HEK293 (cell line): ENCODE measurements around the gene AMBRA1.

Experiments
- CTCF ChIA-PET: fragments of 350-600 bp; formaldehyde crosslinking; extraction: SDS; loops from one replicate; lab custom pipeline; 2021; ENCODE audit warnings: antibody characterized with exemption; lab: Yijun Ruan, JAX
- POLR2A ChIA-PET: fragments of 300-600 bp; formaldehyde crosslinking; extraction: SDS; loops from one replicate; lab custom pipeline; 2020; ENCODE audit warnings: antibody characterized with exemption, inconsistent platforms; lab: Yijun Ruan, JAX
- H3K27ac ChIP-seq: fragments of 200-500 bp; sonication (Bioruptor generic); 2 replicates; pipeline ENCODE4 v1.5.1; 2014; ENCODE audit warnings: low read depth, low read length, control low read depth, inconsistent platforms; ENCODE audit errors: extremely low read depth
- H3K36me3 ChIP-seq, 2 experiments: fragments of 200-500 bp in 1 of 2; sonication (Bioruptor generic) in 1 of 2; 1 replicate in 1 of 2; 2 replicates in 1 of 2; pipeline ENCODE4 v1.5.1; 2014 to 2017; ENCODE audit warnings: inconsistent platforms in 2 of 2, low read length in 2 of 2; ENCODE audit not compliant: control insufficient read depth in 2 of 2, insufficient read depth in 1 of 2
- H3K4me1 ChIP-seq: fragments of 200-500 bp; sonication (Bioruptor generic); 2 replicates; pipeline ENCODE4 v1.5.1; 2014; ENCODE audit warnings: mild to moderate bottlenecking, low read length, inconsistent platforms; ENCODE audit not compliant: control insufficient read depth, insufficient read depth
- H3K4me3 ChIP-seq: 2 replicates; pipeline ENCODE4 v1.5.1; 2011; ENCODE audit warnings: low read depth, mild to moderate bottlenecking, control low read depth, low read length, moderate library complexity
- H3K9me3 ChIP-seq: fragments of 200-500 bp; sonication (Bioruptor generic); 2 replicates; pipeline ENCODE4 v1.5.1; 2014; ENCODE audit warnings: low read depth, low read length, inconsistent platforms; ENCODE audit not compliant: control insufficient read depth, insufficient read depth
- EGR2 ChIP-seq: fragments of 450-650 bp; formaldehyde crosslinking; IDR thresholded peaks from 2 replicates; pipeline ENCODE4 v1.5.1; 2016; ENCODE audit warnings: low read depth, missing biosample characterization, missing genetic modification characterization
- GLIS1 ChIP-seq: fragments of 450-650 bp; formaldehyde crosslinking; IDR thresholded peaks from 2 replicates; pipeline ENCODE4 v1.5.1; 2016; ENCODE audit warnings: missing biosample characterization, missing genetic modification characterization
- IKZF3 ChIP-seq: fragments of 450-650 bp; IDR thresholded peaks from 2 replicates; pipeline ENCODE4 v1.5.0; 2018; ENCODE audit warnings: missing biosample characterization, mild to moderate bottlenecking, missing genetic modification characterization, moderate library complexity
- KLF1 ChIP-seq: fragments of 450-650 bp; formaldehyde crosslinking; IDR thresholded peaks from 2 replicates; pipeline ENCODE4 v1.5.1; 2016; ENCODE audit warnings: missing biosample characterization, missing genetic modification characterization
- PRDM1 ChIP-seq: fragments of 450-650 bp; formaldehyde crosslinking; IDR thresholded peaks from 2 replicates; pipeline ENCODE4; 2016; ENCODE audit warnings: missing biosample characterization, missing genetic modification characterization
- SP2 ChIP-seq: fragments of 450-650 bp; formaldehyde crosslinking; IDR thresholded peaks from 2 replicates; pipeline ENCODE4 v1.5.1; 2016; ENCODE audit warnings: missing biosample characterization, missing genetic modification characterization
- SP3 ChIP-seq: fragments of 450-650 bp; formaldehyde crosslinking; IDR thresholded peaks from 2 replicates; pipeline ENCODE4 v1.5.1; 2016; ENCODE audit warnings: missing biosample characterization, missing genetic modification characterization
- ZBTB48 ChIP-seq: fragments of 450-650 bp; formaldehyde crosslinking; IDR thresholded peaks from 2 replicates; pipeline ENCODE4 v1.5.1; 2016; ENCODE audit warnings: missing biosample characterization, missing genetic modification characterization
- ZBTB8A ChIP-seq: fragments of 450-650 bp; formaldehyde crosslinking; IDR thresholded peaks from 2 replicates; pipeline ENCODE4 v1.5.1; 2016; ENCODE audit warnings: missing biosample characterization, missing genetic modification characterization
- ZFHX2 ChIP-seq: fragments of 450-650 bp; formaldehyde crosslinking; conservative IDR thresholded peaks from 2 replicates; pipeline ENCODE4 v1.5.1; 2016; ENCODE audit warnings: missing biosample characterization, missing genetic modification characterization
- ZFP69B ChIP-seq: fragments of 450-650 bp; formaldehyde crosslinking; IDR thresholded peaks from 2 replicates; pipeline ENCODE4 v1.5.1; 2016; ENCODE audit warnings: missing biosample characterization, missing genetic modification characterization
- ZNF366 ChIP-seq: fragments of 450-650 bp; formaldehyde crosslinking; conservative IDR thresholded peaks from 2 replicates; pipeline ENCODE4 v1.5.1; 2016; ENCODE audit warnings: missing biosample characterization, missing genetic modification characterization
- ZNF394 ChIP-seq: fragments of 450-650 bp; formaldehyde crosslinking; IDR thresholded peaks from 2 replicates; pipeline ENCODE4 v1.5.1; 2016; ENCODE audit warnings: missing biosample characterization, missing genetic modification characterization, mild to moderate bottlenecking, moderate library complexity, borderline replicate concordance
- ZNF426 ChIP-seq: fragments of 450-650 bp; formaldehyde crosslinking; IDR thresholded peaks from 2 replicates; pipeline ENCODE4 v1.5.1; 2017; ENCODE audit warnings: missing biosample characterization, missing genetic modification characterization, mild to moderate bottlenecking, inconsistent platforms, moderate library complexity
- ZNF549 ChIP-seq: fragments of 450-650 bp; IDR thresholded peaks from 2 replicates; pipeline ENCODE4 v1.5.1; 2018; ENCODE audit warnings: missing biosample characterization, missing genetic modification characterization, mild to moderate bottlenecking, inconsistent platforms, moderate library complexity
- ZNF654 ChIP-seq: fragments of 450-650 bp; formaldehyde crosslinking; IDR thresholded peaks from 2 replicates; pipeline ENCODE4 v1.5.1; 2016; ENCODE audit warnings: low read depth, missing biosample characterization, missing genetic modification characterization
- ZNF776 ChIP-seq: fragments of 450-650 bp; formaldehyde crosslinking; IDR thresholded peaks from 2 replicates; pipeline ENCODE4 v1.5.0; 2017; ENCODE audit warnings: missing biosample characterization, missing genetic modification characterization, borderline replicate concordance
- ZNF791 ChIP-seq: fragments of 450-650 bp; formaldehyde crosslinking; IDR thresholded peaks from 2 replicates; pipeline ENCODE4 v1.5.1; 2016; ENCODE audit warnings: missing biosample characterization, missing genetic modification characterization
- ZXDB ChIP-seq: fragments of 450-650 bp; formaldehyde crosslinking; IDR thresholded peaks from 2 replicates; pipeline ENCODE4 v1.5.1; 2016; ENCODE audit warnings: missing biosample characterization, missing genetic modification characterization
- TF ChIP-seq, protein P1 (sequence below): fragments of 450-650 bp; formaldehyde crosslinking; IDR thresholded peaks from 2 replicates; pipeline ENCODE4 v1.5.1; 2016; ENCODE audit warnings: missing biosample characterization, missing genetic modification characterization
- TF ChIP-seq, protein P2 (sequence below): fragments of 450-650 bp; formaldehyde crosslinking; IDR thresholded peaks from 2 replicates; pipeline ENCODE4 v1.5.1; 2016; ENCODE audit warnings: missing biosample characterization, missing genetic modification characterization, borderline replicate concordance
- TF ChIP-seq, protein P3 (sequence below): fragments of 450-650 bp; formaldehyde crosslinking; IDR thresholded peaks from 2 replicates; pipeline ENCODE4 v1.5.1; 2016; ENCODE audit warnings: missing biosample characterization, missing genetic modification characterization

Gene AMBRA1

DNA sequence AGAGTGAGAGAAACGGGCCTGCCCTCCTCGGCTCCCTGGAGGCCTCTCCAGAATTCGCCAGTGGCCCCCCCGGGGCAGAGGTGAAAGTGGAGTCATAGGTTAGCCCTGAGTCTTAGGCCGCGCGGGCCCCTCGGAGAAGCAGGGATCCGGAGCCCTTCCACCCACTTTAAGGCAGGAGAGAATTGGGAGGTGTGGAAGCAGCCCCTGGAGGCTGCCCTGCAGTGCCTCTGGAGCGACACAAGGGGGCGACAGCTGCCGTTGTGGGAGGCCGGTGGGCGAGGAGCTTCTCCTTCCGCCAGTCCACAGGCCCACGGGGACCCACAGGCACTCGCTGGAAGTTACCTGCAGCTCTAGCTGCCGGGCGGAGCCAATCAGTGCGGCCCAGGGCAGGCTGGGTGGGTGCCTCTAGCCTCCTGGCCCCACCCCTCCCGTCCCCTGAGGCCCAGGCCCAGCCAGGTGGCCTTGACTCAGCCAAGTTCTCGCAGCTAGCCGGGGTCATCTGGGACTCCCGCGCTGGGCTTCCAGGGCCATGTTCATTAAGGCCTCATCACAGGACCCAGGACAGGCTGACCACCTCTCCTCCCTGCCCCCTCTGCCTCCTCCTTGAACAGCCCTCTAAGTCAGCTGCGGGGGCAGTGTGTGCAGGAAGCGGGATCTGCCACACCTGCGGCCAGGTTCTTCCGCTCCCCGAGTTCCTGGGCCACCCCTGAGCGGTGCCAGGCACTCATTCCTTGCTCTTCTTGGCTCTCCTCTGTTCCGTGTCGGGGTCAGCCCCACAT lies 241.6 kb downstream of the AMBRA1 start:
- no peaks in the 10 kb centered on the region; the same call in 1 of the 2 replicates for H3K4me1 ChIP-seq
- H3K27ac ChIP-seq, result no peak overlapping the region
- CTCF ChIA-PET, result interaction anchor here (0.6 to 10.0 kb wide), 38 partner anchors 9 to 650 kb away, joined by 3 to 98 read pairs (median 4); partner anchors contain the start of genes CHRM4 and CREB3L1
- no peak overlapping the region for H3K4me3 ChIP-seq
- POLR2A ChIA-PET, result interaction anchor here (0.5 to 1.1 kb wide), 3 partner anchors 9 to 40 kb away, joined by 3 to 10 read pairs (median 5); partner anchors contain the start of gene CHRM4
- TF ChIP-seq, protein P1, sequence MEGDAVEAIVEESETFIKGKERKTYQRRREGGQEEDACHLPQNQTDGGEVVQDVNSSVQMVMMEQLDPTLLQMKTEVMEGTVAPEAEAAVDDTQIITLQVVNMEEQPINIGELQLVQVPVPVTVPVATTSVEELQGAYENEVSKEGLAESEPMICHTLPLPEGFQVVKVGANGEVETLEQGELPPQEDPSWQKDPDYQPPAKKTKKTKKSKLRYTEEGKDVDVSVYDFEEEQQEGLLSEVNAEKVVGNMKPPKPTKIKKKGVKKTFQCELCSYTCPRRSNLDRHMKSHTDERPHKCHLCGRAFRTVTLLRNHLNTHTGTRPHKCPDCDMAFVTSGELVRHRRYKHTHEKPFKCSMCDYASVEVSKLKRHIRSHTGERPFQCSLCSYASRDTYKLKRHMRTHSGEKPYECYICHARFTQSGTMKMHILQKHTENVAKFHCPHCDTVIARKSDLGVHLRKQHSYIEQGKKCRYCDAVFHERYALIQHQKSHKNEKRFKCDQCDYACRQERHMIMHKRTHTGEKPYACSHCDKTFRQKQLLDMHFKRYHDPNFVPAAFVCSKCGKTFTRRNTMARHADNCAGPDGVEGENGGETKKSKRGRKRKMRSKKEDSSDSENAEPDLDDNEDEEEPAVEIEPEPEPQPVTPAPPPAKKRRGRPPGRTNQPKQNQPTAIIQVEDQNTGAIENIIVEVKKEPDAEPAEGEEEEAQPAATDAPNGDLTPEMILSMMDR (tag by site-specific recombination), result peak; percentile 70
- TF ChIP-seq EGR2 (tag by site-specific recombination) (peak; percentile 74), ZBTB48 (tag by site-specific recombination) (peak; percentile 55), ZBTB8A (tag by site-specific recombination) (peak; percentile 68), PRDM1 (tag by site-specific recombination) (0 out of 2 replicates have a peak, but pooled peaks have one; percentile 19), ZXDB (tag by site-specific recombination) (0 out of 2 replicates have a peak, but pooled peaks have one; percentile 14), ZFP69B (tag by site-specific recombination) (peak; percentile 60), KLF1 (tag by site-specific recombination) (0 out of 2 replicates have a peak, but pooled peaks have one; percentile 22), SP2 (tag by site-specific recombination) (peak; percentile 22), GLIS1 (tag by site-specific recombination) (peak; percentile 44; the same call in 1 of the 2 replicates), SP3 (tag by site-specific recombination) (peak; percentile 26; the same call in 1 of the 2 replicates), ZNF654 (peak; percentile 43), ZNF791 (tag by site-specific recombination) (no peak), ZNF776 (no peak), ZNF426 (tag by site-specific recombination) (no peak), ZNF549 (no peak), ZFHX2 (tag by site-specific recombination) (peak; percentile 78), ZNF366 (tag by site-specific recombination) (peak; percentile 54; the same call in 1 of the 2 replicates), IKZF3 (peak; percentile 30; the same call in 1 of the 2 replicates), ZNF394 (tag by site-specific recombination) (peak; percentile 41; the same call in 1 of the 2 replicates)
- TF ChIP-seq, protein P2, sequence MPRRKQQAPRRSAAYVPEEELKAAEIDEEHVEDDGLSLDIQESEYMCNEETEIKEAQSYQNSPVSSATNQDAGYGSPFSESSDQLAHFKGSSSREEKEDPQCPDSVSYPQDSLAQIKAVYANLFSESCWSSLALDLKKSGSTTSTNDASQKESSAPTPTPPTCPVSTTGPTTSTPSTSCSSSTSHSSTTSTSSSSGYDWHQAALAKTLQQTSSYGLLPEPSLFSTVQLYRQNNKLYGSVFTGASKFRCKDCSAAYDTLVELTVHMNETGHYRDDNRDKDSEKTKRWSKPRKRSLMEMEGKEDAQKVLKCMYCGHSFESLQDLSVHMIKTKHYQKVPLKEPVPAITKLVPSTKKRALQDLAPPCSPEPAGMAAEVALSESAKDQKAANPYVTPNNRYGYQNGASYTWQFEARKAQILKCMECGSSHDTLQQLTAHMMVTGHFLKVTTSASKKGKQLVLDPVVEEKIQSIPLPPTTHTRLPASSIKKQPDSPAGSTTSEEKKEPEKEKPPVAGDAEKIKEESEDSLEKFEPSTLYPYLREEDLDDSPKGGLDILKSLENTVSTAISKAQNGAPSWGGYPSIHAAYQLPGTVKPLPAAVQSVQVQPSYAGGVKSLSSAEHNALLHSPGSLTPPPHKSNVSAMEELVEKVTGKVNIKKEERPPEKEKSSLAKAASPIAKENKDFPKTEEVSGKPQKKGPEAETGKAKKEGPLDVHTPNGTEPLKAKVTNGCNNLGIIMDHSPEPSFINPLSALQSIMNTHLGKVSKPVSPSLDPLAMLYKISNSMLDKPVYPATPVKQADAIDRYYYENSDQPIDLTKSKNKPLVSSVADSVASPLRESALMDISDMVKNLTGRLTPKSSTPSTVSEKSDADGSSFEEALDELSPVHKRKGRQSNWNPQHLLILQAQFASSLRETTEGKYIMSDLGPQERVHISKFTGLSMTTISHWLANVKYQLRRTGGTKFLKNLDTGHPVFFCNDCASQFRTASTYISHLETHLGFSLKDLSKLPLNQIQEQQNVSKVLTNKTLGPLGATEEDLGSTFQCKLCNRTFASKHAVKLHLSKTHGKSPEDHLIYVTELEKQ (tag by site-specific recombination), result no peak
- TF ChIP-seq, protein P3, sequence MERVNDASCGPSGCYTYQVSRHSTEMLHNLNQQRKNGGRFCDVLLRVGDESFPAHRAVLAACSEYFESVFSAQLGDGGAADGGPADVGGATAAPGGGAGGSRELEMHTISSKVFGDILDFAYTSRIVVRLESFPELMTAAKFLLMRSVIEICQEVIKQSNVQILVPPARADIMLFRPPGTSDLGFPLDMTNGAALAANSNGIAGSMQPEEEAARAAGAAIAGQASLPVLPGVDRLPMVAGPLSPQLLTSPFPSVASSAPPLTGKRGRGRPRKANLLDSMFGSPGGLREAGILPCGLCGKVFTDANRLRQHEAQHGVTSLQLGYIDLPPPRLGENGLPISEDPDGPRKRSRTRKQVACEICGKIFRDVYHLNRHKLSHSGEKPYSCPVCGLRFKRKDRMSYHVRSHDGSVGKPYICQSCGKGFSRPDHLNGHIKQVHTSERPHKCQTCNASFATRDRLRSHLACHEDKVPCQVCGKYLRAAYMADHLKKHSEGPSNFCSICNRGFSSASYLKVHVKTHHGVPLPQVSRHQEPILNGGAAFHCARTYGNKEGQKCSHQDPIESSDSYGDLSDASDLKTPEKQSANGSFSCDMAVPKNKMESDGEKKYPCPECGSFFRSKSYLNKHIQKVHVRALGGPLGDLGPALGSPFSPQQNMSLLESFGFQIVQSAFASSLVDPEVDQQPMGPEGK (tag by site-specific recombination), result peak; percentile 45
- peaks cover 0 to 26% of the 10 kb centered on the region in 2 experiments; a peak in 1 of 3 replicates for H3K36me3 ChIP-seq
- no peaks in the 10 kb centered on the region for H3K9me3 ChIP-seq
